H4 (cell line): ENCODE results near the gene ENTPD6. TPM values are rescaled to one million over a fixed set of nuclear protein-coding genes. Genes with fewer than 3 reads are reported as not detected.
"Not testable (repeated sequence)": the region's sequence is repeated elsewhere in the genome, so short reads cannot be mapped to it uniquely, and the experiment has no call there.

Experiments
- DNase-seq: peaks from one replicate; pipeline ENCODE4 v3.0.0-alpha.2; 2015; ENCODE audit warnings: low spot score
- total RNA-seq: library from RNA; depleted of rRNA; stranded (reverse); fragments of >200 nt; shearing (Covaris generic); gene quantifications from 2 replicates; pipeline ENCODE4 v1.2.3, GENCODE V29; 2014; rRNA removed

ENTPD6 gene
- total RNA-seq, result 21.4 and 22.3 TPM in 2 replicates

- DNase-seq, result peak; percentile 74
These were observed at the start of gene ENTPD6 for GRCh38 chr20:25195014-25195961. TSS of gene ENTPD6 (plus strand) at chr20:25195712. CDS start at chr20:25206537, 10,825 bp downstream.

- no peak for DNase-seq
These were observed 48.5 kb upstream of the ENTPD6 start for GRCh38 chr20:25146976-25147375.

- no peak for DNase-seq
These were observed 47.8 kb upstream of the ENTPD6 start for GRCh38 chr20:25147716-25148115.

GRCh38 chr20:25148181-25148981 lies 47.1 kb upstream of the ENTPD6 start:
- DNase-seq, result no peak

GRCh38 chr20:25148982-25149846 lies 46.3 kb upstream of the ENTPD6 start:
- DNase-seq, result no peak

GRCh38 chr20:25150016-25150415 lies 45.5 kb upstream of the ENTPD6 start:
- no peak for DNase-seq

GRCh38 chr20:25158043-25158442 lies 37.5 kb upstream of the ENTPD6 start:
- DNase-seq, result no peak

GRCh38 chr20:25160467-25160866 lies 35.0 kb upstream of the ENTPD6 start:
- DNase-seq, result no peak

GRCh38 chr20:25160897-25161296 lies 34.6 kb upstream of the ENTPD6 start:
- no peak for DNase-seq

GRCh38 chr20:25165128-25165527 lies 30.4 kb upstream of the ENTPD6 start:
- DNase-seq, result no peak

GRCh38 chr20:25166105-25166782 lies 29.3 kb upstream of the ENTPD6 start:
- DNase-seq, result not testable (repeated sequence)

- no peak for DNase-seq
These were observed 22.2 kb upstream of the ENTPD6 start for GRCh38 chr20:25173321-25173720.

- no peak for DNase-seq
These were observed 21.6 kb upstream of the ENTPD6 start for GRCh38 chr20:25173886-25174308.

- no peak for DNase-seq
These were observed 19.3 kb upstream of the ENTPD6 start for GRCh38 chr20:25176184-25176583.

- peak; percentile 64 for DNase-seq
These were observed 17.6 kb upstream of the ENTPD6 start for GRCh38 chr20:25177890-25178321.

GRCh38 chr20:25178563-25179438 lies 16.7 kb upstream of the ENTPD6 start:
- DNase-seq, result peak; percentile 80

- no peak for DNase-seq
These were observed 15.9 kb upstream of the ENTPD6 start for GRCh38 chr20:25179439-25180089.

- DNase-seq, result not testable (repeated sequence)
These were observed 11.1 kb upstream of the ENTPD6 start for GRCh38 chr20:25184391-25184790.

GRCh38 chr20:25187220-25187619 lies 8.3 kb upstream of the ENTPD6 start:
- DNase-seq, result no peak
